ENCODE data around the gene LEMD2.

The LEMD2 gene

DNA sequence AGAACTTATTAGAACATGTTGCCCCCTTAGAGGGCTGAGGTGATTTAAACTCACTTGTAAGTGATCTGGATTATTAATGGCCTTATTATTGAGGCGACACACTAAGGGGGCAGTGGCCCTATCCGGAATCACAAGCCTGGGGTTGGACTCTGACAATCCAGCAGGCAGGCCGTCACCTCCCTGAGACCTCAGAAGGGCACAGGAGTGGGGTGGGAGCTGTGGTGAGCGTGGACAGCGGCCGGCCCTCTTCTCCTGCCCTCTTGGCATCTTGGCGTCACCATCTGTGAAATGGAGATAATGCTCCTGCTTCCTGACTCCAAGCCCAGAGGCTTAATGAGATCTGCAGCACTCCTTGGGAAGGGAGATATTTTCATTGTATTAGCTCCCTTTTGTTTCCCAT lies 61.8 kb downstream of the LEMD2 start:
- H3K27ac ChIP-seq, result no peak overlapping the region
- DNase-seq (ENCODE audit: low read depth, low spot score), result no peak

DNA sequence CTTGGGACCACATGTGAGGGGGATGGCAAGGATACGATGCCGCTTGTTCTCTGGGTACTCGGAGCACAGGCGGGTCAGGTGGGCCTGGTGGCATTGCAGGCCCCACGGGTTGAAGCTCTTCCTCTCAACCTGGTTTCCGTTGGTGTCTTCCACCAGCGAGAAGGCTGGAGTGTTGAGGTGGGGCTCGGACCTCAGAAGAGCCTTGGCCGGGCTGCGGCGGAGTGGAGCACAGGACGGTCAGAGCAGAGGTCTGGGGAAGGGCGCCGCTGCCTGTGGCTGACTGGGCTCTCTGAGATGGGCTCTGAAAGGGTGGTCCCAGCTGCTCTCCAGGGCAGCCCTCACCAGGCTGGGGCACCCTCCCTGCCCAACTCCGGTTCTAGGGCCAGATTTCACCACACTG lies 62.2 kb downstream of the LEMD2 start:
- no peak overlapping the region for H3K27ac ChIP-seq
- no peak for DNase-seq (ENCODE audit: low read depth, low spot score)

DNA sequence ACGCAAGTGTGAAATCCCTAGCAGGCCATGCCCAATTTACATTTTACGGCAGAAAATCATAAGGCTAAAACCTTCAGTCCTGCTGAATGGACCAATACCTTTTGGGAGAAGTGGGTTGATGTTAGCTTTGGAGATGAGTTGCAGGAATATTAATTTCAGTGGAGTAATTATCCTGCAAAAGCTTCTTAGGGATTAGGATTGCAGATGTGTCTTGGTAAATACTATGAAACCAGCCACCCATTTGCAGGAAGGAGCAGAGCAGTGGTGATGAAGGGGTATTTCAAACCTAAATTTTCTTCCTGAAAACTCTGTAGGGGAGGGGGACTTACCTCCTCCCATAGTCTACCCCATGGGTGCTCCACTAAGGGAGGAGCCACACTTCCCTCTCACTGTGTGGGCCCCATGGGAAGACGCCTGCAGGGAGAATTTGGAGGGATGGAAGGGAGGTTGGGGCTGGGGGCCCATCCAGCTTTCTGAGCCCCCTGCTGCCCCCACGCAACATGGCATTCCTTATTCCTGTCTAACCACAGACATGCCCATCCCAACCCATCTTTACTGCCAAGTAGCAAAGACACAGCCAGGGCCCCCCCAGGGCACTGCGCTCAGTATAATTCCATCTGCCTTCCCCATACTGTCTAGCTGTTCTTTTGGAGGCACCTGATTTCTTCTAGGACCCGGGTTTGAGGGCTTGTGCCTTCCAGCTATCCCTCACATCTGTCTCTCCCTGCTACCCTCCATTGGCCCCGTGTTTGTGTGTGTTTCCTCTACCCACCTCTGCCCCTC lies 62.8 kb downstream of the LEMD2 start:
- no peak overlapping the region for H3K27ac ChIP-seq
- DNase-seq (ENCODE audit: low read depth, low spot score), result no peak

DNA sequence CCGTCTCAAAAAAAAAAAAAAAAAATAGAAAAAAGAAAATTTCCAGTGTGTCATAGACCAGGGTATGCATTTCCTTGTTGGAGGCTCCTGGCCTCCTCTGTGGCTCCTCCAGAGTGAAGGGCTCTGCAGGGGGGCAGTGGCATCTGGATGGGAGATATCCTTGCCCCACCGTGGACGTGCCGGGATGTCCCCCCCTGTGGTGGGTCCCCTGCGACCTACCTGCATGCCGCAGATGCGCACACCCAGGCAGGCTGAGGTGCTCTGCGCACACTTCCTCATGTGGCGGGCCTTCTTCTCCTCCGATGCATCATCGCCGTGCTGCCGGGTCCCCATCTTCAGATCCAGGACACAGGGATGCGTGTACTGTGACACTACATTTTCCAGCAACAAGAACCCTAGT lies 63.7 kb downstream of the LEMD2 start:
- no peak for DNase-seq (ENCODE audit: low read depth, low spot score)
- no peak overlapping the region for H3K27ac ChIP-seq

DNA sequence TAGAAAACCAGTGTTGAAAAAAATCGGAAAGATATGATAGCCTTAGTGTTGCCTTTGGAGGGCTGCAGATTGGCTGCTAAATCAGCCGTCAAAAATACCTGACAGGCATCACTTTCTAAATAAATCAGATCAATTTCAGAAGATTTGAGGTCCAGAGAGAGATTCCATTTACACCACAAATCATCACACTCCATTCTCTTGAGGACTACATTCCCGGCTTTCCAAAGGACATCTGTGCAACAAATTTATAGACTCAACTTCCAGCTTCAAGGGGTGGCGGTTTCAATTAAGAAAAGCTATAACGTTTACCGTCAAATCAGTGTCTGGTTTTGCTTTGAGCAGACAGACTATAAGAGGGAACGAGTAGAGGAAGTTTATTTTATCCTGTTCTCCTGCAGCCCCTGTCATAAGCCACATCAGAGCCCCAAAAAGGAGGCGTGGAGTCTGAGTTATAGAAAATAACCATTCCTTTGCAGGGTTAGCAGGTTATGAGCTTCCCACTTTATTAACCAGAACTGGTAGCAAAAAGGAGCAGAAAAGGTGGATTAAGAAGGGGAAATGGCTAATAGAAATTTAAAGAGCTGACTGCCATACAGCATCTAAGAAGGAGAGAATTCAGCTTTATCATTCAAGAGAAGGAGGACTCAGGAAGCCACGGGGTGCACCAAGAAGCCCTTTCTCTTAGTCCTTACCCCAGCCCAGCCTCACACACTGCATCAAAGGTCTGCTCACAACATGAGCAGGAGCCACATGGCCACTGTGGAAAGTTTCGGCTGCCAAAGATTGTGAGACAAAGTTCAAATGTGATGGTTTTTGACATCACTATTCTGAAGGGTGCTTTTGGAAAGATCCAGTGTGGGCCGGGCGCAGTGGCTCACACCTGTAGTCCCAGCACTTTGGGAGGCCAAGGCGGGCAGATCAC lies 64.6 kb downstream of the LEMD2 start:
- no peak for DNase-seq (ENCODE audit: low read depth, low spot score)
- no peak overlapping the region for H3K27ac ChIP-seq

DNA sequence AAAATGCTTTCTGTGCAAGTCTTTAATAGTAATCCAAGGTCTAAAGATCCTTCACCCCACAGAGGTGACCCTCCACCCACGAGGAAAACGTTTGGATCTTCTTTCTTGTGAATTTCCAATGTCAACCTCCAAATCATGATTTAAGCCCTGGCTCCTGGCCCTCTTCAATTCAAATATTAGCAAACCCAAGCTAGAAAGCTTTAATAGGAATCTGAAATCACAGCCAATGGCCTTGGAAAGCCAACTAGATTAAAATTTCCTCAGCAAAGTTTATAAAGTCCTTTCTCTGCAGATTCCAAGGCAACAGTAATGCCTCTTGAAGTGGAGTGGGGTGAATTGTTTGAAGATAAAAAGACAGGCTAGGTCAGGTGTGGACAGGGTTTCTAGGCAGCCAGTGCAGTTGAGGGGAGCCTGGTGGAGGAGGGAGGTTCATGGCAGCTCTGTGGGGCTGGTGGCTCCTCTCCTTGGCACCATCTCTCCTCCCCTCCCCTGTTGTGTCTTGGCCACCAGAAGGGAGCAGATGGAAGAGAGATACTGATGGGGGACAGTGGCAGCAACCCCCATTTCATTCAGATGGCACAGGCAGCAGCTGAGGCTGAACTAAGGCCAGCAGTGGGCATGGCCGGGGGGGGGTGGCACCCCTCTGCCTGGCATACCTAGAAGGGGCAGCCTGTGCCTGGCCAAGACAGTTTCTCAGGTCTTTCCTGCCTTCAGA lies 65.4 kb downstream of the LEMD2 start:
- DNase-seq (ENCODE audit: low read depth, low spot score), result no peak
- no peak overlapping the region for H3K27ac ChIP-seq

DNA sequence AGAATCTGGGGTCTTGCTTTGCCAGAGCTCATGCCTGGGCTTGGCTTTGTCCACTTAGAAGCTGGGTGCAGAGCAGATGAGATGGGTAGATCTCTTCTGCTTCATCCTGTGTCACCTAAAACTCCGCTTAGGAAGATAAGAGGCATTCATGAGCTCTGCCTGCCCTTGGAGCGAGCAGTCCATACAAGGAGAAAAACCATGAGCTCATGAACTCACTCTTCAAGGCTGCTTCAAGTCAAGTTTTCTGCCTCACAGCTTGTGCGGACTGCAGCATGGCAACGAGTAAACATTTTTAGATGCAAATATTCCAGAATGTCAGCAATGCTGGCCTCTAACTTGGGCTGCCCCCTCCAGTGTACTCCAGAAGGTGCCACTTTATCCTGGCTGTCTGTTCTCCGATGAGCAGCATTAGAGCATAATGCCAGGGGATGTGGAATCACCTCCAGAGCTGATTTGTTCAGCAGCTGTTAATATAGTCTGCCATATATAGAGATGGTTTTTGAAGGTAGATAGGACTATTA lies 66.8 kb downstream of the LEMD2 start:
- no peak for DNase-seq (ENCODE audit: low read depth, low spot score)

DNA sequence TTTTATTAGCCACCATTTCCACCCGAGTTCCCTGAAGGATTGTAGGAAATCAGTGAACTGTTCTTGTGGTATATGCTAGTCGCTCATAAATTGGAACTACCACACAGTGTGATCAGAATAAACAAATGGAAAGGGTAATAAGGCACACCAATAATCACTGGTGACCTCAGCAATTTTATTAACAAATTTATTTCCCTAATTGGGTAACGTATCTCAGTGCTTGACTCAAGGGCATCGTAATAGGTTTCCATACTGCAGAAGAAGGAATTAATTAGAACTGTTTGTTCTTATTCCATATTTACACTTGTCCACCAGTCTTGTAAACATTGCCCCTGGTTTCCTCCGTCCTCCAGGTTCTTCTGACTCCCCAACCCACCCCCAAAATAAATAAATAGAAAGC lies 67.4 kb downstream of the LEMD2 start:
- H3K27ac ChIP-seq, result no peak overlapping the region
- DNase-seq (ENCODE audit: low read depth, low spot score), result no peak

More for the DNA sequence above, 66.8 kb downstream of the LEMD2 start:
- no peak overlapping the region for H3K27ac ChIP-seq

Measured in epithelial cell of prostate (primary cell).